ENCODE data around the gene GJB2. TPM values are rescaled to one million over a fixed set of nuclear protein-coding genes. Genes with fewer than 3 reads are reported as not detected.

Gene GJB2
- total and polyA plus RNA-seq, 10 of the 15 experiments (the other 5 are each of a cell fraction or from before 2014, with no cell fraction given) = 0.07 to 0.59 (median 0.31) TPM; not detected in 1

GRCh38 chr13:20198781-20199180 lies 6.0 kb upstream of the GJB2 start (continued):
- no peak for TF ChIP-seq RCOR1 (conservative IDR thresholded peaks at IDR 0.05; ENCODE audit: low read depth, low read length)
- TF ChIP-seq NFIC (IDR thresholded peaks at IDR 0.05; ENCODE audit: low read depth, low read length) = no peak
- TF ChIP-seq ZNF24 (IDR thresholded peaks at IDR 0.05) = no peak

GRCh38 chr13:20197361-20197834 lies 4.7 kb upstream of the GJB2 start:
- peak; percentile 77 for FAIRE-seq
- intact Hi-C loops (cut with micrococcal nuclease; ENCODE audit: unreplicated experiment) = loop anchor here (1.0 to 5.0 kb wide), 2 partner anchors 292 to 630 kb away; no protein-coding TSS in a partner anchor
- in situ Hi-C loops (cut with MboI) = loop anchor here (25.0 kb wide), 1 partner anchor 640 kb away; no protein-coding TSS in a partner anchor
- POLR2A ChIA-PET = interaction anchor here (0.6 kb wide), 1 partner anchor 513 kb away, joined by 7 read pairs; no protein-coding TSS in a partner anchor
- H3K4me3 ChIP-seq = no peak overlapping the region
- no peak overlapping the region for H3K27ac ChIP-seq (ENCODE audit: control insufficient read depth, insufficient read depth)
- H4K20me1 ChIP-seq (ENCODE audit: control insufficient read depth, insufficient read depth) = no peaks in the 10 kb centered on the region
- no peaks in the 10 kb centered on the region for H3K79me2 ChIP-seq (ENCODE audit: control insufficient read depth, insufficient read depth, low read length)
- no peak overlapping the region for H3K9ac ChIP-seq (ENCODE audit: control insufficient read depth, insufficient read depth, low read length)
- ATAC-seq = peak; percentile 64
- H3K36me3 ChIP-seq (ENCODE audit: control insufficient read depth in 2 of 2, insufficient read depth in 2 of 2, low read length in 1 of 2) = no peaks in the 10 kb centered on the region
- peaks cover 4 to 21% of the 10 kb centered on the region in 2 experiments; a peak in 3 of 4 replicates for H3K27me3 ChIP-seq (replicated peaks in 1 of 2; ENCODE audit: control insufficient read depth in 2 of 2, insufficient read depth in 2 of 2, low read length in 1 of 2)
- H3K9me3 ChIP-seq (replicated peaks; ENCODE audit: control insufficient read depth, insufficient read depth, low read length) = no peaks in the 10 kb centered on the region; the same call in 2 of the 3 replicates
- RAD21 ChIA-PET (ENCODE audit: unreplicated experiment) = interaction anchor here (0.7 to 1.7 kb wide), 11 partner anchors 12 to 1771 kb away, joined by 3 to 13 read pairs (median 4); partner anchors contain the start of gene CRYL1
- CTCF ChIA-PET = interaction anchor here (0.6 to 6.6 kb wide), 24 partner anchors 12 to 729 kb away, joined by 3 to 101 read pairs (median 4); partner anchors contain the start of gene EEF1AKMT1
- no peak for DNase-seq (ENCODE audit: low read depth, low spot score)
- no peak overlapping the region for H3K4me2 ChIP-seq (ENCODE audit: control insufficient read depth, insufficient read depth)
- 10% methylated on average over 5 of the region's 5 CpGs for WGBS (ENCODE audit: insufficient coverage, insufficient replicate concordance, low lambda C conversion rate, missing lambda C conversion rate)
- SMC1A ChIA-PET (ENCODE audit: uncharacterized antibody, unreplicated experiment) = interaction anchor here (0.6 to 2.7 kb wide), 13 partner anchors 11 to 728 kb away, joined by 3 to 27 read pairs (median 4); no protein-coding TSS in a partner anchor
- H3K4me1 ChIP-seq (ENCODE audit: control insufficient read depth, insufficient read depth, low read length) = peaks cover 6% of the 10 kb centered on the region; the same call in 1 of the 2 replicates
- H2AFZ ChIP-seq (ENCODE audit: control insufficient read depth, low read depth, low read length) = no peak overlapping the region
- no TSS peak for BruUV-seq (replicated peaks)
- TF ChIP-seq IKZF2 (IDR thresholded peaks at IDR 0.05) (no peak), BCL11A (IDR thresholded peaks at IDR 0.05; ENCODE audit: low read depth, low read length) (no peak), IRF4 (IDR thresholded peaks at IDR 0.05; ENCODE audit: low read depth, low read length) (no peak), HDAC2 (IDR thresholded peaks at IDR 0.05) (no peak), SKIL (IDR thresholded peaks at IDR 0.05; ENCODE audit: low read depth, poor library complexity, severe bottlenecking) (no peak), E2F8 (IDR thresholded peaks at IDR 0.05; ENCODE audit: low read depth, partially characterized antibody) (no peak), EZH2 (IDR thresholded peaks at IDR 0.05; ENCODE audit: borderline replicate concordance, control insufficient read depth, low read depth, low read length) (no peak), MYB (IDR thresholded peaks at IDR 0.05; ENCODE audit: borderline replicate concordance, low read depth, low read length) (no peak), ASH2L (IDR thresholded peaks at IDR 0.05; ENCODE audit: borderline replicate concordance, low read depth) (no peak), GABPA (IDR thresholded peaks at IDR 0.05; ENCODE audit: low read depth) (no peak), NFXL1 (IDR thresholded peaks at IDR 0.05; ENCODE audit: borderline replicate concordance) (no peak), ZNF384 (IDR thresholded peaks at IDR 0.05; ENCODE audit: borderline replicate concordance, low read depth, low read length) (peak; percentile 99), SREBF1 (IDR thresholded peaks at IDR 0.05; ENCODE audit: low read length) (no peak), DPF2 (IDR thresholded peaks at IDR 0.05) (no peak), SIX5 (IDR thresholded peaks at IDR 0.05; ENCODE audit: low read depth, low read length, severe bottlenecking) (no peak), ZSCAN29 (IDR thresholded peaks at IDR 0.05) (no peak)

Measured in GM12878 (cell line).